Ovary (tissue), 3 donors: Measurements from ENCODE around the gene ELOVL5.

Experiments used
- EP300 ChIP-seq: sonication (generic); formaldehyde crosslinking; IDR thresholded peaks from one replicate; pipeline ENCODE4 v1.6.1; 2017; ENCODE audit warnings: antibody characterized with exemption
- POLR2A ChIP-seq: fragments of 450-650 bp; IDR thresholded peaks from one replicate; pipeline ENCODE4 v1.6.1; 2017; ENCODE audit warnings: antibody characterized with exemption, mild to moderate bottlenecking, moderate library complexity
- TF ChIP-seq, protein P1 (sequence below), 3 donors: fragments of 450-650 bp in 2 of 3; fragments of 200-600 bp in 1 of 3; IDR thresholded peaks; one replicate each; pipeline versions ENCODE4 v1.5.1 to v1.8.0; 2016 to 2022; ENCODE audit warnings: antibody characterized with exemption in 3 of 3, mild to moderate bottlenecking in 1 of 3
- donor health status: DM: no; HTN: no; CAD: no.

DNA sequence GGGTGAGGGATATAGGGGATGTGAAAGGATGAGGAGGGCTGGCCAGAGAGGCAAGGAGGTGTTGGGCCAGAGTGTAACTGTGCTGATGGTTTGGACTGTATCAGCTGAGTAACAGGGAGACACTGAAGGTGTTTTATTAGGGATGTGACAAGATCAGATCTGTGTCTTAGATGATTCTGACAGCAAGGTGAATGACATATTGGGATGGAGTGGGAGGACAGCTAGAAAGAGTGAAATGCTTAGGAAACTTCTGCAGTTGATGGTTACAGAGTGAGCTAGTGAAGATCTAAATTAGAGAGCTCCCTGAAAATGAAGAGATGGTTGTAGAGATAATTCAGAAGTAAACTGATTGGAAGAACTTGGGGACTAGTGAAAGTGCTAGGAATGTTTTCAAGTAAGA is 47.2 kb upstream of the ELOVL5 start:
- TF ChIP-seq, protein P1, sequence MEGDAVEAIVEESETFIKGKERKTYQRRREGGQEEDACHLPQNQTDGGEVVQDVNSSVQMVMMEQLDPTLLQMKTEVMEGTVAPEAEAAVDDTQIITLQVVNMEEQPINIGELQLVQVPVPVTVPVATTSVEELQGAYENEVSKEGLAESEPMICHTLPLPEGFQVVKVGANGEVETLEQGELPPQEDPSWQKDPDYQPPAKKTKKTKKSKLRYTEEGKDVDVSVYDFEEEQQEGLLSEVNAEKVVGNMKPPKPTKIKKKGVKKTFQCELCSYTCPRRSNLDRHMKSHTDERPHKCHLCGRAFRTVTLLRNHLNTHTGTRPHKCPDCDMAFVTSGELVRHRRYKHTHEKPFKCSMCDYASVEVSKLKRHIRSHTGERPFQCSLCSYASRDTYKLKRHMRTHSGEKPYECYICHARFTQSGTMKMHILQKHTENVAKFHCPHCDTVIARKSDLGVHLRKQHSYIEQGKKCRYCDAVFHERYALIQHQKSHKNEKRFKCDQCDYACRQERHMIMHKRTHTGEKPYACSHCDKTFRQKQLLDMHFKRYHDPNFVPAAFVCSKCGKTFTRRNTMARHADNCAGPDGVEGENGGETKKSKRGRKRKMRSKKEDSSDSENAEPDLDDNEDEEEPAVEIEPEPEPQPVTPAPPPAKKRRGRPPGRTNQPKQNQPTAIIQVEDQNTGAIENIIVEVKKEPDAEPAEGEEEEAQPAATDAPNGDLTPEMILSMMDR (IDR thresholded peaks at IDR 0.05), result no peak
- no peak for TF ChIP-seq POLR2A
- TF ChIP-seq EP300, result no peak
